H1 (cell line): ENCODE measurements around the gene DERL2. TPM values are rescaled to one million over a fixed set of nuclear protein-coding genes. Genes with fewer than 3 reads are reported as not detected.
A peak's percentile ranks its signal among the peaks of the same experiment; 100 is the strongest.

Source experiments
- ASH2L ChIP-seq: fragments of 200-600, 300-600 bp; sonication (generic); IDR thresholded peaks from one replicate; pipeline ENCODE4 v1.7.1; 2017; ENCODE audit warnings: low read length
- BCL11A ChIP-seq, 2 experiments: IDR thresholded peaks; one replicate each; pipeline ENCODE4 v1.6.1; 2011; ENCODE audit warnings: low read depth in 2 of 2, low read length in 2 of 2, mild to moderate bottlenecking in 2 of 2
- BRCA1 ChIP-seq: IDR thresholded peaks from 2 replicates; pipeline ENCODE4 v1.6.1; 2012; ENCODE audit warnings: low read depth, low read length, improper control_type of control experiment
- CEBPB ChIP-seq: IDR thresholded peaks from 2 replicates; pipeline ENCODE4 v1.6.1; 2012; ENCODE audit warnings: low read depth, low read length
- CHD1 ChIP-seq: IDR thresholded peaks from 2 replicates; pipeline ENCODE4 v1.6.1; 2012; ENCODE audit warnings: low read depth, low read length, improper control_type of control experiment
- CREB1 ChIP-seq: IDR thresholded peaks from 2 replicates; pipeline ENCODE4 v1.6.1; 2012; ENCODE audit warnings: inconsistent platforms
- JUN ChIP-seq: IDR thresholded peaks from 2 replicates; pipeline ENCODE4 v1.6.1; 2011; ENCODE audit warnings: low read depth, mild to moderate bottlenecking, improper control_type of control experiment, low read length
- JUND ChIP-seq: IDR thresholded peaks from 2 replicates; pipeline ENCODE4 v1.6.1; 2011; ENCODE audit warnings: mild to moderate bottlenecking, improper control_type of control experiment, low read length
- MAFK ChIP-seq: IDR thresholded peaks from 2 replicates; pipeline ENCODE4 v1.6.1; 2012; ENCODE audit warnings: low read depth, mild to moderate bottlenecking, improper control_type of control experiment, low read length
- POLR2A ChIP-seq, 2 experiments: IDR thresholded peaks; 1 replicate in 1 of 2; 2 replicates in 1 of 2; pipeline ENCODE4 v1.6.1; 2011; ENCODE audit warnings: low read depth in 2 of 2, low read length in 2 of 2, mild to moderate bottlenecking in 2 of 2; ENCODE audit errors: control extremely low read depth in 1 of 2
- POLR2AphosphoS5 ChIP-seq: IDR thresholded peaks from 2 replicates; pipeline ENCODE4 v1.6.1; 2011; ENCODE audit warnings: low read depth, low read length
- RAD21 ChIP-seq, 2 experiments: IDR thresholded peaks in 1 of 2; conservative IDR thresholded peaks in 1 of 2; 2 replicates each; pipeline ENCODE4 v1.6.1; 2011; ENCODE audit warnings: low read depth in 2 of 2, low read length in 2 of 2, improper control_type of control experiment in 1 of 2, inconsistent platforms in 1 of 2, mild to moderate bottlenecking in 1 of 2, moderate library complexity in 1 of 2
- RBBP5 ChIP-seq: IDR thresholded peaks from 2 replicates; pipeline ENCODE4 v1.7.1; 2012; ENCODE audit warnings: low read depth, mild to moderate bottlenecking, inconsistent platforms, low read length, moderate library complexity, borderline replicate concordance
- RFX5 ChIP-seq: IDR thresholded peaks from 2 replicates; pipeline ENCODE4 v1.6.1; 2011; ENCODE audit warnings: low read depth, low read length, improper control_type of control experiment, borderline replicate concordance
- RNF2 ChIP-seq: fragments of 200-900, 300-1000 bp; sonication (generic); IDR thresholded peaks from 2 replicates; pipeline ENCODE4 v1.7.1; 2016; ENCODE audit warnings: borderline replicate concordance, low read depth, mild to moderate bottlenecking, antibody characterized with exemption, low read length; ENCODE audit not compliant: poor library complexity, severe bottlenecking; ENCODE audit errors: missing control alignments
- RXRA ChIP-seq: IDR thresholded peaks from 2 replicates; pipeline ENCODE4 v1.6.1; 2011; ENCODE audit warnings: low read depth, mild to moderate bottlenecking, low read length, moderate library complexity; ENCODE audit not compliant: insufficient read depth
- SIX5 ChIP-seq: IDR thresholded peaks from 2 replicates; pipeline ENCODE4 v1.6.1; 2011; ENCODE audit warnings: mild to moderate bottlenecking, low read depth, low read length
- SP1 ChIP-seq: IDR thresholded peaks from 2 replicates; pipeline ENCODE4 v1.6.1; 2011; ENCODE audit warnings: low read depth, low read length
- TCF12 ChIP-seq: IDR thresholded peaks from 2 replicates; pipeline ENCODE4 v1.6.1; 2011; ENCODE audit warnings: low read depth, mild to moderate bottlenecking, low read length
- ZNF274 ChIP-seq: IDR thresholded peaks from 2 replicates; pipeline ENCODE4 v1.7.0; 2012; ENCODE audit warnings: low read length, borderline replicate concordance; ENCODE audit errors: extremely low read depth
- polyA plus RNA-seq, 7 experiments: library from polyadenylated mRNA; depleted of rRNA in 3 of 7; stranded (reverse) in 5 of 7; unstranded in 2 of 7; fragments of >200 nt in 5 of 7; fragments of 200-250 nt in 2 of 7; gene quantifications; 1 replicate in 5 of 7; 2 replicates in 1 of 7; 4 replicates in 1 of 7; pipeline versions ENCODE4 v1.2.1 to v1.2.3, GENCODE V29; 2011 to 2013; ENCODE audit warnings: missing spikeins in 2 of 7, mixed read lengths in 2 of 7
- total RNA-seq: library from RNA; stranded (reverse); fragmentation: NEBNext Ultra II Directional; extraction: Animal tissue kit (Norgen Biotek cat#: 25700); gene quantifications from 2 replicates; pipeline ENCODE4 v1.2.1, GENCODE V29; 2021
- TF ChIP-seq, protein P1 (sequence below): IDR thresholded peaks from 2 replicates; pipeline ENCODE4 v1.6.1; 2011; ENCODE audit warnings: low read length, improper control_type of control experiment
- TF ChIP-seq, protein P2 (sequence below): IDR thresholded peaks from 2 replicates; pipeline ENCODE4 v1.6.1; 2011; ENCODE audit warnings: low read depth, mild to moderate bottlenecking, low read length; ENCODE audit not compliant: insufficient read depth

Gene DERL2
- total and polyA plus RNA-seq, 2 of the 8 experiments (the other 6 are each of a cell fraction or from before 2014, with no cell fraction given), result 55.3 to 58.4 TPM

DNA sequence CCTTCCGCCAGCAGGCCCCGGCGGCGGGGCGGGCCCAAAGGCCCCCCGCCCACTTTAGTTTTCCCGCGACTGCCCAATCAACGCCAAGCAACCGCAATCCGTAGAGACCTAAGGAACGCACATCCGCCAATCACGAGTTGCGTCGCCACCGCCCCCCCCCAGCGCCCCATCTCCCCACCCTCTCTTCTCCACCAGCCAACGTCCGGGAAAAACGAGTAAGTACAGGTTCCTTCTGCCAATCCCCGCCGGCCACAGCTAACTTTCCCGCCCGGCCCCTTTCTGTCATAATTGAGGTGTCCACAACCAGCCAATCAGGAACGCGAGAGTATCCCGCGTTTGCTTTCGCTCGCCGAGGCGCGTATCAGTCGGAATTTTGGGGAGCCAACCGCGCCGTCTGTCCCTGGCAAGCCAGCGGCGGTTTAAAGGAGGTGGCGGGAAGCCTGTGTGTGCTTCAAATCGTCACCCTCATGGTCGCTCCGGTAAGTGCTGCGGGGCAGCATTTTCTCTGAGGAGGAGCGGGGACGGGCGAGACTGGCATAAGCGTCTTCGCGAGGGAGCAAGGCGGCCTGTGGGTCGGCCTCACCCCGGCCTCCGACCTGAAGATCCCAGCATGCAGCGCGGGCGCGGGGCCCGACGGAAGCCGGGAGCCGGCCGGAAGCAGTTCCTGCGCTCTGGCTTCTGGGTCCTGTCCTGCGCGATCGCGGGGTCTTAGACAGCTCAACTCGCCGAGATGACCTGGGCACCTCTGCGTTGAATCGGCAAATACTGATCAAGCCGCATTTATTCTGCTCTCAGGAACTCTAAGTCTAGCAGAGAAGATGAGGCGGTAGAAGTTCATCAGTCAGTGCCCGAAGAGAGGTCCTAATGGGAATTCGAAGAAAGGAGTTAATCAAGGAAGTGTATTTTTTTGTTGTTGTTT lies 487 bp upstream of the DERL2 start, which contains the start of gene MIS12 (continued):
- TF ChIP-seq RFX5, result no peak
- no peak for TF ChIP-seq SIX5
- no peak for TF ChIP-seq TCF12
- no peak for TF ChIP-seq RNF2
- TF ChIP-seq POLR2AphosphoS5, result peak; percentile 98
- TF ChIP-seq ASH2L, result peak; percentile 67
- TF ChIP-seq RXRA, result no peak
- no peak for TF ChIP-seq RAD21 (IDR thresholded peaks at IDR 0.05 in 1 of 2, conservative IDR thresholded peaks at IDR 0.05 in 1 of 2; ENCODE audit: low read depth in 2 of 2, low read length in 2 of 2)
- no peak for TF ChIP-seq JUN
- peak; percentile 86 for TF ChIP-seq CREB1
- TF ChIP-seq BRCA1, result peak; percentile 14; the same call in 1 of the 2 replicates
- no peak for TF ChIP-seq ZNF274
- no peak for TF ChIP-seq RBBP5
- peak; percentile 94 to 96 for TF ChIP-seq POLR2A (IDR thresholded peaks at IDR 0.05; ENCODE audit: control extremely low read depth in 1 of 2, low read depth in 2 of 2, low read length in 2 of 2)
- TF ChIP-seq, protein P1, sequence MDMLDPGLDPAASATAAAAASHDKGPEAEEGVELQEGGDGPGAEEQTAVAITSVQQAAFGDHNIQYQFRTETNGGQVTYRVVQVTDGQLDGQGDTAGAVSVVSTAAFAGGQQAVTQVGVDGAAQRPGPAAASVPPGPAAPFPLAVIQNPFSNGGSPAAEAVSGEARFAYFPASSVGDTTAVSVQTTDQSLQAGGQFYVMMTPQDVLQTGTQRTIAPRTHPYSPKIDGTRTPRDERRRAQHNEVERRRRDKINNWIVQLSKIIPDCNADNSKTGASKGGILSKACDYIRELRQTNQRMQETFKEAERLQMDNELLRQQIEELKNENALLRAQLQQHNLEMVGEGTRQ, result no peak
- TF ChIP-seq BCL11A (IDR thresholded peaks at IDR 0.05; ENCODE audit: low read depth in 2 of 2, low read length in 2 of 2), result no peak
- no peak for TF ChIP-seq JUND
- peak; percentile 29; the same call in 1 of the 2 replicates for TF ChIP-seq CHD1
- TF ChIP-seq SP1, result peak; percentile 71; the same call in 1 of the 2 replicates
- TF ChIP-seq, protein P2, sequence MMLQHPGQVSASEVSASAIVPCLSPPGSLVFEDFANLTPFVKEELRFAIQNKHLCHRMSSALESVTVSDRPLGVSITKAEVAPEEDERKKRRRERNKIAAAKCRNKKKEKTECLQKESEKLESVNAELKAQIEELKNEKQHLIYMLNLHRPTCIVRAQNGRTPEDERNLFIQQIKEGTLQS, result no peak
- TF ChIP-seq MAFK, result no peak
- no peak for TF ChIP-seq CEBPB
- TF ChIP-seq, all 59 proteins: peak for 20
